Measurements from ENCODE around the gene CNOT6.

CNOT6 gene

GRCh38 chr5:180613814-180614188, 119.6 kb downstream of the CNOT6 start:
- DNase-seq (ENCODE audit: insufficient read length, low spot score) (no peak), FAIRE-seq (no peak)

- FAIRE-seq (no peak), DNase-seq (ENCODE audit: insufficient read length, low spot score) (no peak)
These were observed 124.3 kb downstream of the CNOT6 start for GRCh38 chr5:180618487-180618828.

- FAIRE-seq (no peak), DNase-seq (ENCODE audit: insufficient read length, low spot score) (no peak)
These were observed 124.8 kb downstream of the CNOT6 start for GRCh38 chr5:180618829-180619562.

GRCh38 chr5:180619563-180619915, 125.4 kb downstream of the CNOT6 start:
- DNase-seq (ENCODE audit: insufficient read length, low spot score), result no peak
- no peak for FAIRE-seq

- no peak for DNase-seq (ENCODE audit: insufficient read length, low spot score)
- no peak for FAIRE-seq
These were observed 125.8 kb downstream of the CNOT6 start for GRCh38 chr5:180620014-180620413.

- no peak for FAIRE-seq
- DNase-seq (ENCODE audit: insufficient read length, low spot score), result no peak
These were observed 127.1 kb downstream of the CNOT6 start for GRCh38 chr5:180621311-180621710.

GRCh38 chr5:180622910-180623309, 128.7 kb downstream of the CNOT6 start:
- FAIRE-seq, result no peak
- DNase-seq (ENCODE audit: insufficient read length, low spot score), result no peak

GRCh38 chr5:180623411-180623834, 129.2 kb downstream of the CNOT6 start:
- FAIRE-seq (no peak), DNase-seq (ENCODE audit: insufficient read length, low spot score) (no peak)

GRCh38 chr5:180623844-180624243, 129.7 kb downstream of the CNOT6 start:
- DNase-seq (ENCODE audit: insufficient read length, low spot score) (no peak), FAIRE-seq (no peak)

GRCh38 chr5:180624587-180624986, 130.4 kb downstream of the CNOT6 start:
- DNase-seq (ENCODE audit: insufficient read length, low spot score) (no peak), FAIRE-seq (no peak)

- FAIRE-seq (no peak), DNase-seq (ENCODE audit: insufficient read length, low spot score) (no peak)
These were observed 131.1 kb downstream of the CNOT6 start for GRCh38 chr5:180625125-180625790.

- no peak for FAIRE-seq
- DNase-seq (ENCODE audit: insufficient read length, low spot score), result no peak
These were observed 131.8 kb downstream of the CNOT6 start for GRCh38 chr5:180625791-180626660.

GRCh38 chr5:180626661-180627385, 132.6 kb downstream of the CNOT6 start:
- no peak for DNase-seq (ENCODE audit: insufficient read length, low spot score)
- no peak for FAIRE-seq

GRCh38 chr5:180627386-180628120, 133.4 kb downstream of the CNOT6 start:
- FAIRE-seq, result no peak

More at GRCh38 chr5:180627386-180628120, 133.4 kb downstream of the CNOT6 start:
- no peak for DNase-seq (ENCODE audit: insufficient read length, low spot score)
